HG03460 (cell line): ENCODE measurements around the gene NCKAP5.
"Not testable (repeated sequence)": the region's sequence is repeated elsewhere in the genome, so short reads cannot be mapped to it uniquely, and the experiment has no call there.

ENCODE experiments used
- ATAC-seq: cut with Tn5 transposase; IDR thresholded peaks from one replicate; pipeline ENCODE4 v1.9.1; 2021; ENCODE audit not compliant: unreplicated experiment

Gene NCKAP5

DNA sequence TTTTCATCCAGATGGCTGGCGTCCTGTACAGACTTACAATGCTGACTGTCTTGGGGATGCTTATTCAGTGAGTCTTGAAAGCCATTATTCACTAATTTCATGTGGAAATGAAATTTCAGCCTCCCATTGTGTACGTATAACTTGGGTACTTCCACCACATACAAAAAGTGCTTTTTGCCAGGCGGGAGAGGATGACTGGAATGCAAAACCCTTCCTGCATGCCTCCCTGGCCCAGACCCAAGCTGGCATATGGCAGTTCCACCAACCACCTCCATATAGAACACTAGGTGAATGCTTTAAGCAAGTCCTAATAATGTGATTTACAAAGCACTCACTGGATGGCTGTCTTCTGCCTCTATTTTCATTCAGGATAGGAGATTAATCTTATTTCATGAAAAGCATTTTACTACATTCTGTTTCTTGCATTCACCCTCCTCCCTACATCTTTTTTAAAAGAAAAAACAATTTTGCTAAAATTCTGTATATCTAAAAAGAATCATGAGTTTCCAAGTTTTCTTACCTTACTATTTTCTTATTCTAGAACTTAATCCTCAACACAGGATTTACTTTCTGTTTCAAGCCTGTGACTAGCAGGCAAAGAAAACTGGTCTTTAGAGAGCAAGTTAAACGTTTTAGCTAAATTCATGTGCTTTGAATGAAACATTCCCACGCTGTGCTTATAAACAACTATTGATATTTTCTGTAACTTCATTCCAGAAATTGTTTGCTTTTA is 327.6 kb downstream of the NCKAP5 start:
- ATAC-seq, result no peak

DNA sequence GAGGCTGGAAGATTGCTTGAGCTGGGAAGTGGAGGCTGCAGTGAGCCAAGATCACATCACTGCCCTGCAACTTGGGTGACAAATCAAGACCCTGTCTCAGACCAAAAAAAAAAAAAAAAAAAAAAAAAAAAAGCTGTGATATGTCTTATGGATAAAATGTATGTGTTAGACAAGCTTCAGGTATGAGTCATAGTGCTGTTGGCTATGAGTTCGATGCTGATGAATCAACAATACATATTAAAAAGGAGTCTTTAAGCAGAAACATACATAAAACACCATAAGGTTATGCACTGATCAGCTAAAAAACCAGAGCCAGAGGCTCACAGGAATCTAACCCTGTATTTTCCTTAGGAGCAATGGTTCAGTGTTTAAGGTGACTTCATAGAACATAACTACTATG is 332.3 kb downstream of the NCKAP5 start:
- no peak for ATAC-seq

DNA sequence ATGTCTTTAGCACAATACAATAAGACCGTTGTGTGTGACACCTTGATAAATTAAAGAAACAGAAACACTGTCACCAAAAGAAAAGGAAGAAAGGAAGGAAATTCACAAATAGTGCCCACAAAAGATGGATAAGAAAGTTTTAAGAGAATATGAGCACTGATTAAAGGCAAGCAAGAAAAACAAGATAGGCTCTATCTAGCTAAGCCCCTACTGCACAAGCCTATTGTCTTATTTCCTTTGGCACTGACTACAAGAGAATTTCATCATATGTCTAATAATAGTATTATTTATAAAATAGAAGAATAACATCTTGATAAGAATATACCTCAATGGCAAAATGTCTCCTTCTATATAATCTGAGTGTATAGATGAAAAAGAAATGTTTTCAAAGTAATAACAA is 335.7 kb downstream of the NCKAP5 start:
- no peak for ATAC-seq

DNA sequence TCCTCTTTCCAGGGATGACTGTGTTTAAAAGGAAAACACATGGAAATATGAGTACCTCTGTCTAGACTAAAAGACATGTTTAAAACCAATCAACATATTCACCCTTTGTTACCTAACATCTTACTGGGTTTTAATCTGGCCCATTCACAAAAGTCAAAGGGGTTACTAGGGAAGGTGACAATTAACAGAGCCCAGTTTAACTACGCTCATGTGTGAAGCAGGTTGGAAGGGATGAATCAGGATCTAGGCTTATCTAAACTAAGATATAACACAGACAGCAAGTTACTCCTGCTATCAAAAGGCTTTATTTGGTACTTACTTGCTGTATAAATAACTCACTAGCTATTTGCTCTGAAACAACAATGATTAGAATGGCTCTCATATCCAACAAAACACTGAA is 337.0 kb downstream of the NCKAP5 start:
- ATAC-seq, result no peak

DNA sequence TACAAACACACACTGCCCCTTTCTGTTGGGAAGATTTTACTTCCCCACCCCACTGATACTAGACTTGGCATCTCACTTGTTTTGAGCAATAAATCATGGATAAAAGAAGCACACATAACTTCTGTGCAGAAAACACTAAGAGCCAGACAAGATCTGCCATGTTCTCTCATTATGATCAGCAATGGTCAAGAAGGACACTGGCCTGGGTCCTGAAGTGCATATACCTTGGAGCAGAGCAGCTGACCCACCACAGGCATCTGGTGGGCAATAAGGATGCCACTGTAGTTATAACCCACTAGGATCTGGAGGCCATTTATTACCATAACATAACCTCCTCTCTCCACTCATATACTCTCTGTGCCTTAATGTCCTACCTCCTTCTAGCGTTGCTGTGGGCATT is 338.3 kb downstream of the NCKAP5 start:
- ATAC-seq, result no peak

DNA sequence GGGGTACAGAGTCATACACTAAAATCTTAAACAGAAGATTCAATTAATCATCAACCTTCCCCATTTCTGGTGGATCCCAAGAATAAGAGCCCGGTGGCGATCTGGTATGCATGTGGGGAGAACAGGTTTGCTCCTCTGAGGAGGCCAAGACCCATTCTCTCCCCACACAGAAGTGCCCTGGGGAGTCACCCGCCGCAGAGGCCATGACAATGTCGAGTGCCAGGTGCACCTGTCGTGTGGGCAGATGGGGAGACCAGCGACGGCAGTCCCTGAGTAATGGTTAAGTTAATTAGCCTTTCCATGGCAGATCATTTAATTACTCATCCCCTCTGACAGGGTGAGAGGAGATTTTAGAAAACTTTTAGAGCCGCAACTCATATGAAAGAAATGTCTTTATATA is 345.0 kb downstream of the NCKAP5 start:
- ATAC-seq, result no peak

DNA sequence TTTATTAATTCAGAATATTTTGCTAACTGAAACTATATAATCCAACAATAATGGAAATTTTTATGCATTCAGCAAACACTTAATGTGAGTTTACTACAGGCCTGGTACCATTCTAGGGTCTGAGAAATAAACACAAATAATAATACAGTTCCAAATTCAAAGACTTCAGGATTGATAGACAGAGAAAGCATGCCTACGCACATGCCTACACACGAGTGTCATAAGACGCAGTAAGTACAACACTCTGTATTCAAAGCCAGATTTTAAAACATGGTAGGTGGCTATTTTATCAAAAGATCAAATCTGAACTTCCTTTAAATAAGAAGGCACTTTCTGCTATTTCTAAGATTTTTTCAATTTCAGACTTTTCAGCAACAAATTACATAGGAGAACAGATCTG is 346.9 kb downstream of the NCKAP5 start:
- ATAC-seq, result no peak

DNA sequence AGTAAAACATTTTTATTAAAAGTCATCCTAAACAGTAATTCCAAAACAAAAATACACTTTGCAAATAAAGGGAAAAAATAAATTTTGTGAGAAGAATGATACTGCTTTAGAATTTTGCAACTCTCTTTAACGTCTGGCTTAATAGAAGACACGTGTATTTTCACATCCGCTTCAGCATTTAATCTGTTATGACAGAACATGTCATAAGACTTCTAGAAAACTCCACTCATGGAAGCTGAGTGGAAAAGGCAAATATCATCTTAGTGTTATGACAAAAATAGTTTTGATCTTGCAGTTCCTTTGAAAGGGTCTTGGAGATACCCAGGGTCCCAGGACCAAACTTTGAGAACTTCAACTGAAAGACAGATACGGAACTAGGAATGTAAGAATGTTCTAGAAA is 350.1 kb downstream of the NCKAP5 start:
- no peak for ATAC-seq

DNA sequence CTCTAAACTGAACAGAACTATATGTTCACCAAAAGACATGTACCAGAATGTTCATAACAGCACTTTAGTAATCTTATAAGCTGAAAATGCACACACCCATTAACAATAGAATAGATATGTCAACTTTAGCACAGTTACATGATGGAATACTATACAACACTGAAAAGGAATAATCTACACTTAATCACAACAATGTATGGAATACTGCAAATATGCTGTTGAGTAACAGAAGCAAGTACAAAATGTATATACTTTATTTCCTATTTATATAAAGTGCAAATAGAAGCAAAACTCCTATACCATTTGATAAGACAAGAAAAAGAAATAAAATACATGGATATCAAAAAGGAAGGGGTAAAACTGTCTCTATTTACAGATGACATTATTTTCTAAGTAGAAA is 352.8 kb downstream of the NCKAP5 start:
- no peak for ATAC-seq

DNA sequence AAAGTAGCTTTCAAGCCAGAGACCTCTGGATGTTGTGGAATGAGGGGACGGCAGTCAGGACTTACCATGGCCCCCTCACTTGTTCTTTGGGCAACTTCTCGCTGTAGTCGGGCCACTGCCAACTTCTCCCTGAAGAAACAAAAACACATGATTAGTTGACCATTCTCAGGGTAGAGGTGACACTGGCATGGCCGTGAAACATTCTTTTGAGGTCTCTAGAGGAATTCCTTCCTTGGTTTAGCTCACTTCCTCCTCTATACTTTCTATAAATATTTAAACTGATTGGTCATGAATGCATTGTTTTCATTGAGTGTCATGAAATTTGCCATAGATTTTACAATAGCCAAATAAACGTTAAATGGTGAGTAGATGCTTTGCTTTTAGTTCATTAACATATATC is 354.6 kb downstream of the NCKAP5 start:
- no peak for ATAC-seq

DNA sequence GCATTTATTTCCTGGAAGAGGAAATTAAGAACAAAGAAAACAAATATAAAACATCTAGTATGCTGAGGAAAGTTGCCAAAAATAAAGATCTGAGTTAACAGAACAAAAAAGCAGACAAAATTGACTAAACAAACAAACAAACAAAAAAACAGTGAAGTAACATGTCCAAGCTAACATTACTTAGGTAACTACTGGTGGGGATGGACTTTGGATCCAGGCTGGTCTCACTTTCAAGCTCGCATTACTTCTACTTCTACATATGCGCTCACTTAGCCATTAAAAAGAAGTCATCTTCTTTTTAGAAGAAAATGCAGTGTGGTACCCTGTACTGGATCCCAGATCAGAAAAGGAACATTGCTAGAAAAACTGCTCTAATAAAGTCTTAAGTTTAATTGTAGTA is 358.9 kb downstream of the NCKAP5 start:
- no peak for ATAC-seq

DNA sequence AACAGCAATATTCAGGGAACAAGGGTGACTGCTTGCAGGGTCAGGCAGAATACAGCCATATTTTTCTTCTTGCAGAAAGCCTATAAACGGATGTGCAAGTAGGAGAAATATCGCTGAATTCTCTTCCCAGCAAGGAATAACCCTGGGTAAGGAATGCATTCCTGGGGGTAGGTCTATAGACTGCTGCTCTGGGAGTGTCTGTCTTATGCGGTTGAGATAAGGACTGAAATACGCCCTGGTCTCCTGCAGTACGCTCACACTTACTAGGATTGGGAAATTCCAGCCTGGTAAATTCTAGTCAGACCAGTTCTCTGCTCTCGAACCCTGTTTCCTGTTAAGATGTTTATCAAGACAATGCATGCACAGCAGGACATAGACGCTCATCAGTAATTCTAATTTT is 361.6 kb downstream of the NCKAP5 start:
- not testable (repeated sequence) for ATAC-seq

DNA sequence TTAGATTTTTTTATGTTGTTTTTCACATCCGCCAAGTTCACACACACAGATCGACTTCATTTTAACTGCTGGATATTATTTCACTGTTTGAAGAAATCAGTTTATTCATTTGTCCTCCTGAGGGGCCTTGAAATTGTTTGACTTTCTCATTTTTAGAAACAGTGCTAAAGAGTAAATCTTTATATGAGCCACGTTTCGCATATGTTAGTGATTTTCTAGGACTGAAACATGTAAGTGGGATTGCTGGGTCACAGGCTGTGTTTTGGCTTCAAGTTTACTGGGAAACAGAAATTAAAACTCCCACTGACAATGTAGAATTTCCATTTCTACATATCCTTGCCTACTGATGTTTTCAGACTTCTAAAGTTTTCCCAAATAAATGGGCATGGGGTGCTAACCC is 363.8 kb downstream of the NCKAP5 start:
- no peak for ATAC-seq

DNA sequence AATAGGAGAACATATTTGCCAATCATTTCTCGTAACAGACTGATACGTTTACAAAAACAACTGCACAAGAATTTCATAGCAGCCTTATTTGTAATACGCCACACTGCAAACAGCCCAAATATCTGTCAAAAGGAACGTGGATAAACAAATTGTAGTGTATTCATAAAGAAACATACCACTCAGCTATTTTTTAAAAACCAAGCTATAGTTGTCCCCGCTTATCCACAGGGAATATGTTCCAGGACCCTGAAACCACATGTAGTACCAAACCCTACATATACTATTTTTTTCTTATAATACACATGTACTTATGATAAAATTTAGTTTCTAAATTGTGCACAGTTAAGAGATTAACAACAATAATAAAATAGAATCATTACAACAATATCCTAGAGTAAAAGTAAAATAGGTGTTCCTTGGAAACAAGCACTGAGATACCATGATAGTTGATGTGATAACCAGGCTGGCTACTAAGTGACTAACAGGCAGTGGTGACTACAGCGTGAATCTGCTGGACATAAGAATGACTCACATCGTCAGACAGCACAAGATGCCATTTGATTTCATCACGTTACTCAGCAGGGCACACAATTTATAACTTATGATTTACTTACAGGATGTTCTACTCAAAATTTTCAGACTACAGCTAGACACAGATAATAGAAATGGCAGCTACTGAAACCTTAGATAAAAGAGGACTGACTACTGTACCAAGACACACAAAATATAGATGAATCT is 367.4 kb downstream of the NCKAP5 start:
- ATAC-seq, result no peak

DNA sequence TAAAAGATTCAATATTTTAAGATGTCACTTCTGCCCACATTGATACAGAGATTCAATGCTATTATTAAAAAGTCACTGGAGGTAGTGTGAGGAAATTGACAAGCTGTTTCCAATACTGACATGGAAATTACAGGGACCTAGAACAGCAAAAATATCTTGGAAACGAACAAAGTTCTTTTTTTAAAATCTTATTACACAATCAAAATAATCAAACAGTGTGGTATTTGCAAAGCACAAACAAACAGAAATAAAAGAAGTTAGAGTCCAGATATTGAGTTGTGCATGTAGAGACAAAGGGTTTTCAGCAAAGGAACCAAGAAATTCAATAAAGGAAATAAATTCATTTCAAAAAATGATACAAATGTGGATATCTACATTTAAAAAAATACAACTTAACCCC is 369.6 kb downstream of the NCKAP5 start:
- no peak for ATAC-seq

DNA sequence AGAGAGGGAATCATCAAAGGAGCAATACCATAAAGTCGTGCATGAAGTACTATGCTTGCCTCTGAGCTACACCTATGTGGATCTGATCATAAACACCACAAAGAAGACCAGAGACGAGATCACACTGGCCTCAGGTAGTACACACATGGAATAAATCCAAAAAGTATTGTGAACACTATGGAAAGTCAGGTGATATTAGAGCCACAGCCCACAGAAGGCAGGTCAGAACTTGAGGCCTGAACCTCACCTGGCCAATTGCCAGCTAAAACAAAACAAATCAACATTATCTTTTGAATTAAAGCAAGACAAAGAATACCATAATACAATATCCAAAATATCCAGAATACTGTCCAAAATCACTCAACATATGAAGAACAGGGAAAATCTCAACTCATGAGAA is 371.1 kb downstream of the NCKAP5 start:
- no peak for ATAC-seq

DNA sequence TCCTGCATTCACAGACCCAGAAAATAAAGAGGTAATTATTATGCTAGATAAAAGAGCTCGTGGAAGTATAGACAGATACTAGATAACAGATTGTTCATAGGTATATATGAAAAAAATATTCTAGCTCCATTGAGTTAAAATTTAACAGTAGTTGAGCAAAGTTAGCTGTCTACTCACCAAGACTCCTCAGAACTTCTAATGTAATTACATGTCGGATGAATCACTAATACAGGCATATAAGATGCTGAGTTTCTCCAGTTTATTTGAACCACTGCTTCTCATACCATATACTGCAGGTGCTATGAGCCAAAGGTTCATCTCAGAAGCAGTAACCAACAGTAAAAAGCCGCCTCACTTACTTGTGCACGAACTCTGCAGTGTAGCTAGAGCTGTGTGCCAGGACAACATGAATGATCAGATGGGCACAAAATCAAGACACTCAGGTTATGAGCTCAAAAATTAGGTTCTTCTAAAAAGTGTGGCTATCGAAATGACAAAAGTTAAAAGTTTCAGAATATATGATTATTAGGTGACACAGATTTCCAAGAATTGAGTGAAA is 373.4 kb downstream of the NCKAP5 start:
- ATAC-seq, result no peak

DNA sequence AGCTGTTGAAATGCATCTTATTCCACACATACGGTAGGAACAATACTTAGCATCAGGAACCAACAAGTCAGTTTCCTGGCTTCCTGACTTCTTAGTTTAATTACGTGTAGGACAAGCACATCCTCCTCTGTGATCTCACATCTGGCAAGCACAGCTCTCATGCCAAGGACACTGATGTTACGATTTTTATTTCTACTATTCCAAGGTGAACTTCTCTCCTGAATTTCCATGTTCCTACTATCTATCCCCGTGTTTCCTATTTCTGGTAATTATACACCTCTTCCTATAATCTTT is 374.0 kb downstream of the NCKAP5 start:
- no peak for ATAC-seq

DNA sequence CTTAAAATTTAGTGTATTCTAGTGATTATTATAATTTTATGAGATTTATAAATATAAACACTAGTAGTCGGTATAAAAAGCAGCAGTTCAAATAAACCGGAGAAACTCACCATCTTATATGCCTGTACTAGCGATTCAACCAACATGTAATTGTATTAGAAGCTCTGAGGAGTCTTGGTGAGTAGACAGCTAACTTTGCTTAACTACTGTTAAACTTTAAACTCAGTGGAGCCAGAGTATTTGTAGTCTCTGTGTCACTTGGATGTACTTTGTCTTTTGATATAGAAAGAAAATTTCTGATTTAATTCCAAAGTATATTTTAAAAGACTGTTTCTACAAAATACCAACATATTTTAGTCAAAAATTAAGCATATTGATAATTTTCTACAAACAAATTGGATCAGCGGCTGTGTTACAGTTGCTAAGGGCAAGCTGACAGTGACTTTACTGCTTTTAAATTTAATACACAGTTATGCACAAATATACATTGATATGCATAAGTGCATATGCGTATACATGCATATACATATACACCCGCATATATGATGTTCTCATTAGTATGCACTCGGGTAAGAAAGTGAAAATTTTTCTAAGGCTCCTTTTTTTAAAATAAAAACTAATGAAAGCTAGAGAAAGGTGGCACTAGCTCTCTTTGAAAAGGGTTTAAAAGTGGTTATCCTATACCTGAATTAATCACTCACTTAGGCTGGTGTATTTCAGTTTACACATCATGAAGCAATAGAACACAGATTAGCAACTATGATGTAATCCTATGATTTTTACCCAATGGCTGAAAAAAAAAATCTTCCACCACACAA is 374.5 kb downstream of the NCKAP5 start:
- no peak for ATAC-seq

DNA sequence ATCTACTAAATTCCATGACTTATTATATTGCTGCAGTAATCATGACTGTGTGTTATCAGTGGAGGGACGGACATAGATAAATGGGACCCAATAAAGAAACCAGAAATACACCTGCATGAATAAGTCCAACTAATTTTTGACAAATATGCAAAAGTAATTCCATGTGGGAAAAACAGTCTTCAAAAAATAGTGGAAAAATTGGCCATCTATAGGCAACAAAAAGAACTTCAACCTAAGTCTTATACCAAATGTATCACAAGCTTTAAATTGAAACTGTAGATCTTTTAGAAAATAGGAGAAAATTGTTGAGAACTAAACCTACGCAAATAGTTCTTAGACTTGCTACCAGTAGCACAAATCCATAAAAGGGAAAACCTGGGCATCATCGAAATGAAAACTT is 376.2 kb downstream of the NCKAP5 start:
- no peak for ATAC-seq

DNA sequence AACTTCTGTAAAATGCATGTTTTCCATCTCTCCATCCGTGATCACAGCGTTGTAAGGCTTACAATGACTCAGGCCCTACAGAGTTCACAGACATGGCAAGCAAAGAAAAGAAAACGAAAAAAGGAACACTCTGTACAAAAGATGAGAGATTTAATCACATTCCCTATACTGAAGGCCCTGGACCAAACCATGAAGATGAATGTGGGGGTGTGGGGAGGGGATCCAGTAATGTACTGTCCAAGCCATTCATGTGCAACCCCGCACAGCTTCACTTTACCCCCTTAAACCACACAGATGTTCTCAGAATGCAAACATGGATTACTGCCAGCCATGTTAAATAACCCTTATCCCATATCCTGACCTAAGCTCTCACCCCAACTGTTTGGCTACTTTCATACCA is 391.1 kb downstream of the NCKAP5 start:
- no peak for ATAC-seq

DNA sequence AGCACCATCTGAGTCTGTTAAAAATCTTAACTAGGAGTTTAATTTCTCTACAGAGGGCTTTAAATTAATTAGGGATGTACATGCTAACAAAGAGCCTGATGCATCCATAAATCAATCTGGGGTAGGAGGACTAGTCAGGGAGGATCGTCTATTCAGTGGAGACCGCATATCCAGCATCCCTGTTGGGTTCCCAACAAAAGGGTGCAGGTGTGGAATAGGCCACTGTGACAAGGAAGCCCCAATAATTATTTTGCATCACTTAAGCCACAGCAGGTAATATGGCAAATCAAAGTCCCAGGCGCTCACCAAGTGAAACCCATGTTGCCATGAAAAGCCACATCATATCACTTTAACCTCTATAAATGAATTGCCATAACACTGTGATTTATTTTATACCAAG is 392.3 kb downstream of the NCKAP5 start:
- ATAC-seq, result no peak
